WTC11 (cell line): ENCODE measurements around the gene OXNAD1. TPM values are rescaled to one million over a fixed set of nuclear protein-coding genes. Genes with fewer than 3 reads are reported as not detected.

Experiments
- ATAC-seq: fragments of 200-7000 bp; cut with Tn5 transposase; 2 replicates; pipeline ENCODE4 v1.10.0; 2021; ENCODE audit warnings: mild to moderate bottlenecking, moderate library complexity
- CTCF ChIA-PET: fragments of 300-600 bp; sonication (Branson Sonifier 250); formaldehyde crosslinking; loops from one replicate; lab custom pipeline; 2021; ENCODE audit warnings: antibody characterized with exemption; lab: Charles Lee
- POLR2A ChIA-PET: fragments of 350-600 bp; sonication (Branson Sonifier 250); formaldehyde crosslinking; loops from one replicate; lab custom pipeline; 2021; ENCODE audit warnings: antibody characterized with exemption; lab: Charles Lee
- DNase-seq: peaks from one replicate; pipeline ENCODE4 v3.0.0; 2021; ENCODE audit warnings: low spot score
- H3K27ac Mint-ChIP-seq: 2 replicates; pipeline ENCODE4 v1.8.0; 2021; ENCODE audit warnings: mixed read lengths
- H3K27me3 Mint-ChIP-seq: 2 replicates; pipeline ENCODE4 v1.8.0; 2021; ENCODE audit warnings: low read depth, mild to moderate bottlenecking, moderate library complexity, mixed read lengths
- H3K36me3 Mint-ChIP-seq: 2 replicates; pipeline ENCODE4 v1.8.0; 2021; ENCODE audit warnings: mixed read lengths
- H3K4me1 Mint-ChIP-seq: 2 replicates; pipeline ENCODE4 v1.8.0; 2022; ENCODE audit warnings: mixed read lengths
- H3K4me3 Mint-ChIP-seq: 2 replicates; pipeline ENCODE4 v1.8.0; 2021; ENCODE audit warnings: mild to moderate bottlenecking, moderate library complexity, mixed read lengths
- H3K9me3 Mint-ChIP-seq: 2 replicates; pipeline ENCODE4 v1.8.0; 2021; ENCODE audit warnings: mixed read lengths
- CBFB ChIP-seq: sonication (generic); formaldehyde crosslinking; IDR thresholded peaks from 2 replicates; pipeline ENCODE4 v1.8.1; 2022; ENCODE audit warnings: mild to moderate bottlenecking, low read depth, missing genetic modification reagents
- E2F1 ChIP-seq: sonication (generic); formaldehyde crosslinking; IDR thresholded peaks from 2 replicates; pipeline ENCODE4 v1.8.0; 2022; ENCODE audit warnings: mild to moderate bottlenecking, missing genetic modification reagents
- E2F5 ChIP-seq: sonication (generic); formaldehyde crosslinking; IDR thresholded peaks from 2 replicates; pipeline ENCODE4 v1.8.1; 2022; ENCODE audit warnings: mild to moderate bottlenecking, moderate library complexity, missing genetic modification reagents
- ELF4 ChIP-seq: sonication (generic); formaldehyde crosslinking; IDR thresholded peaks from 2 replicates; pipeline ENCODE4 v1.8.1; 2022; ENCODE audit warnings: low read depth, mild to moderate bottlenecking, moderate library complexity, missing genetic modification reagents
- FOXP1 ChIP-seq: sonication (generic); formaldehyde crosslinking; IDR thresholded peaks from 2 replicates; pipeline ENCODE4 v1.8.0; 2022; ENCODE audit warnings: missing genetic modification reagents, mild to moderate bottlenecking, moderate library complexity, borderline replicate concordance
- GRHL2 ChIP-seq: fragments of 250-450 bp; sonication (Bioruptor Pico); IDR thresholded peaks from 2 replicates; pipeline ENCODE4 v1.8.0; 2022; ENCODE audit warnings: mild to moderate bottlenecking, moderate library complexity; ENCODE audit not compliant: insufficient replicate concordance, severe bottlenecking
- JUN ChIP-seq: sonication (generic); formaldehyde crosslinking; IDR thresholded peaks from 2 replicates; pipeline ENCODE4 v1.8.0; 2023; ENCODE audit warnings: mild to moderate bottlenecking, missing genetic modification reagents
- PRDM15 ChIP-seq: sonication (generic); formaldehyde crosslinking; IDR thresholded peaks from 2 replicates; pipeline ENCODE4 v1.8.0; 2022; ENCODE audit warnings: missing genetic modification reagents
- PREB ChIP-seq: sonication (generic); formaldehyde crosslinking; IDR thresholded peaks from 2 replicates; pipeline ENCODE4 v1.8.1; 2022; ENCODE audit warnings: mild to moderate bottlenecking, missing genetic modification reagents, moderate library complexity, borderline replicate concordance
- ZBTB43 ChIP-seq: sonication (generic); formaldehyde crosslinking; IDR thresholded peaks from 2 replicates; pipeline ENCODE4 v1.8.1; 2023; ENCODE audit warnings: mild to moderate bottlenecking, missing genetic modification reagents
- ZNF263 ChIP-seq: sonication (generic); formaldehyde crosslinking; IDR thresholded peaks from 2 replicates; pipeline ENCODE4 v1.8.1; 2022; ENCODE audit warnings: low read depth, mild to moderate bottlenecking, moderate library complexity, missing genetic modification reagents
- ZNF532 ChIP-seq: fragments of 250-450 bp; sonication (Bioruptor Pico); IDR thresholded peaks from 2 replicates; pipeline ENCODE4 v1.9.0; 2021; ENCODE audit warnings: mild to moderate bottlenecking, borderline replicate concordance
- total RNA-seq: library from RNA; stranded (reverse); gene quantifications from 3 replicates; pipeline ENCODE4 v1.2.3, GENCODE V29; 2021
- TF ChIP-seq, protein P1 (sequence below): sonication (generic); formaldehyde crosslinking; IDR thresholded peaks from 2 replicates; pipeline ENCODE4 v1.8.1; 2023; ENCODE audit warnings: mild to moderate bottlenecking, missing genetic modification reagents, moderate library complexity

OXNAD1 gene
- total RNA-seq, 1 experiment from 2014 or later, result 21.7 TPM

DNA sequence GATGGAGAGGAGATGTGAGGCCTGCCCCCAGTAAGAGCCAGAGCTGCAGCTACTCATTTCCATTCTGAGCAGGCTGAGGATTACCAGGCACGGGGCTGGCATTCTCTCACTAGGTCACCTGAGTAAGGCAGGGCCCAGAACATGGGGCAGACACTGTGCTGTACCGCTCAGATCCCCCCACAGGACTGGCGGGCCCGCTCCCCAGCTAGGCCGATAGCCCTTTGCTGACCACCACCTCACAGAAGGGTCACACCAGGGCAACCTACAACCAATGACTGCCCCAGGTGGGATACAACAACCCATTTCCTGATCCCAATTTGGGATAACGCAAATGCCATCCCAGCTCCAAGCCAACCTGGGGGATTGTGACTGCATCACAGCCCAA is 52.5 kb downstream of the OXNAD1 start (continued):
- TF ChIP-seq PRDM15 (CRISPR knock-in tag) (no peak), FOXP1 (CRISPR knock-in tag) (no peak), ZNF263 (no peak), E2F5 (CRISPR knock-in tag) (no peak)
- TF ChIP-seq, all 79 proteins: peak for 0

DNA sequence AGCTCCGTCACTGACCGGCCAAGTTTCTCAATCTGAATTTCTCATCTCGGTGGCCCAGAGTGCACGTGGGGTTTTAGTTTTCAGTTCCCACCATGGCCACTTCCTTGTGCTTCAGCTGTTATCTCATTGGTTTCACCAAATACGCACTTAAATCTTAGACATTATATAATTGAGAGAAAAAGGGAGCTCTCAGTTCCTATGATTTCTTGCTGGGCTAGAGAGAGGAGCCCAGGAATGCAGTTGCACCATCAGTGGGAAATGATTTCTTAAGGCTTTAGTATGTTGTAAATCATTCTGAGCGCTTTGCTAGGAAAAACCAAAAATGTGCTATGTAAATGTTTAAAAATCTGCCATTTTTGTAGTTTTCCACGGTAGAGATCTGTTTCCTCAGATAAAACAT is 53.2 kb downstream of the OXNAD1 start:
- Mint-ChIP-seq H3K27me3 (no peaks in the 10 kb centered on the region), H3K36me3 (peaks cover 18% of the 10 kb centered on the region), H3K27ac (no peak overlapping the region; the same call in 1 of the 2 replicates), H3K9me3 (no peaks in the 10 kb centered on the region), H3K4me3 (no peak overlapping the region), H3K4me1 (peaks cover 11% of the 10 kb centered on the region; the same call in 1 of the 2 replicates)
- DNase-seq, result no peak
- ATAC-seq, result no peak
- POLR2A ChIA-PET, result no interaction called here
- CTCF ChIA-PET, result interaction anchor here (1.8 to 5.1 kb wide), 2 partner anchors 28 to 198 kb away, joined by 5 to 40 read pairs; no protein-coding TSS in a partner anchor
- TF ChIP-seq E2F1 (no peak), CBFB (no peak), JUN (CRISPR knock-in tag) (no peak), GRHL2 (no peak), PREB (CRISPR knock-in tag) (no peak), ZBTB43 (CRISPR knock-in tag) (no peak), ELF4 (CRISPR knock-in tag) (no peak), ZNF532 (no peak)
- TF ChIP-seq, protein P1, sequence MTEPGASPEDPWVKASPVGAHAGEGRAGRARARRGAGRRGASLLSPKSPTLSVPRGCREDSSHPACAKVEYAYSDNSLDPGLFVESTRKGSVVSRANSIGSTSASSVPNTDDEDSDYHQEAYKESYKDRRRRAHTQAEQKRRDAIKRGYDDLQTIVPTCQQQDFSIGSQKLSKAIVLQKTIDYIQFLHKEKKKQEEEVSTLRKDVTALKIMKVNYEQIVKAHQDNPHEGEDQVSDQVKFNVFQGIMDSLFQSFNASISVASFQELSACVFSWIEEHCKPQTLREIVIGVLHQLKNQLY (CRISPR knock-in tag), result no peak
- TF ChIP-seq, all 79 proteins: peak for 0
